Fibroblast of pulmonary artery (primary cell): ENCODE data around the gene ATP2A2.

ENCODE experiments used
- DNase-seq: peaks from one replicate; pipeline ENCODE4 v3.0.0-alpha.2; 2010; ENCODE audit warnings: low read depth
- H3K4me3 ChIP-seq: replicated peaks from 2 replicates; pipeline ENCODE4 v1.5.1; 2011; ENCODE audit warnings: low read depth, mild to moderate bottlenecking, control low read depth, low read length, moderate library complexity
- TF ChIP-seq, protein P1 (sequence below): IDR thresholded peaks from 2 replicates; pipeline ENCODE4 v1.5.1; 2011; ENCODE audit warnings: mild to moderate bottlenecking, control low read depth, low read length, inconsistent platforms; ENCODE audit errors: missing control alignments

ATP2A2 gene

DNA sequence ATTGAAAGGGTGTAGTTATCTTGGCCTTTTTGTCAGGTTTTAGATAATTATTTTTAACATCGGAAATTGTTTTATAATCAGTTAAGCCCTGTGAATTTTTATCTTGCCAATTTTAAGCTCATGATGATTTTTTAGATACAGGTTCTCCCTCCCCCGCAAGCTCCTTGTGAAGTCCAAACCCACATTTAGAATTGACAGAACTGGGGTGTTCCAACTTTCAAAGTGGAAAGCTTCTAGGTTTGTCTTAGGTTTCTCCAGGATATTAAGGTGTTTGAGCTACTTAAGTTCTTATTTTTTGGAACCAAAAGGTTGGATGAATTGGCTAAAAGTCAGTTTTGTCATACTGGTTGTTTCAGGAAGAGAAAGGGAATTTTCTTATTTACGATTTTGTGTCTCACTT, 49.1 kb downstream of the ATP2A2 start:
- TF ChIP-seq, protein P1, sequence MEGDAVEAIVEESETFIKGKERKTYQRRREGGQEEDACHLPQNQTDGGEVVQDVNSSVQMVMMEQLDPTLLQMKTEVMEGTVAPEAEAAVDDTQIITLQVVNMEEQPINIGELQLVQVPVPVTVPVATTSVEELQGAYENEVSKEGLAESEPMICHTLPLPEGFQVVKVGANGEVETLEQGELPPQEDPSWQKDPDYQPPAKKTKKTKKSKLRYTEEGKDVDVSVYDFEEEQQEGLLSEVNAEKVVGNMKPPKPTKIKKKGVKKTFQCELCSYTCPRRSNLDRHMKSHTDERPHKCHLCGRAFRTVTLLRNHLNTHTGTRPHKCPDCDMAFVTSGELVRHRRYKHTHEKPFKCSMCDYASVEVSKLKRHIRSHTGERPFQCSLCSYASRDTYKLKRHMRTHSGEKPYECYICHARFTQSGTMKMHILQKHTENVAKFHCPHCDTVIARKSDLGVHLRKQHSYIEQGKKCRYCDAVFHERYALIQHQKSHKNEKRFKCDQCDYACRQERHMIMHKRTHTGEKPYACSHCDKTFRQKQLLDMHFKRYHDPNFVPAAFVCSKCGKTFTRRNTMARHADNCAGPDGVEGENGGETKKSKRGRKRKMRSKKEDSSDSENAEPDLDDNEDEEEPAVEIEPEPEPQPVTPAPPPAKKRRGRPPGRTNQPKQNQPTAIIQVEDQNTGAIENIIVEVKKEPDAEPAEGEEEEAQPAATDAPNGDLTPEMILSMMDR: no peak
- H3K4me3 ChIP-seq: no peak overlapping the region
- no peak for DNase-seq

DNA sequence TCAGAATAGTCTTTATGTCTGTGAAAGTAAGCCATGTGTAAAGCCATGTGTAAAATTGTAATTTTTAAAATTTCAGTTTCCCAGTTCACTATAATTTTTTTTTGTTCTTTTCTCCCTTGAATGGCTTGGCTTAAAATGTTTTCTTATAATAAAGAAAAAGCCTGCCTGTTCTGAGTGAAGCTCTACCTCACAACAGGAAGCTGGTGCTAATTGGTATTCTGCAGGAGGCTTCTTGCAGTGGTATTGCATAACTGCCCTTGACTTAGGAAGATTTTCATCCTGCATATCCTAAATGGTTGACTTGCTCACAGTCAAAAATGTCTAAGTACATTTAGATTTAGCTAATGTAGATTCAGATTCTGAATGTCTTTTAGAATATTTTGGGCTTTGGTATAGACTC, 49.5 kb downstream of the ATP2A2 start:
- H3K4me3 ChIP-seq: no peak overlapping the region
- DNase-seq: peak; percentile 64

DNA sequence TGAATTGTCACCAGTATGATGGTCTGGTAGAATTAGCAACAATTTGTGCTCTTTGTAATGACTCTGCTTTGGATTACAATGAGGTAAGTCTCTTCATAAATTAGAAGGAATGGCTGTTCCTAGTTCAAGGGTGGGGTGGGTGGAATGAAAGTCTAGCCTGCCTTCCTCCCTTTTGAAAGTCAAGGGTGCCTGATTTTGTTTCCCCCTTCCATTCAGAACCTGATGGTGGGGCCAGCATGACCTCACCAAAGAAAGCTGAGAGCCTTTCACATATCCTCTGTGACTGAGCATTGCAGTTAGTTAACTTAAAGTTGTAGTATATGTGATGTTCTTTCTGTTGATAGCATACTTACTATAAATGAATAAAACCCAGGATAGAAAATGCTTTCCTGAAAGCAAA, 52.2 kb downstream of the ATP2A2 start:
- TF ChIP-seq, protein P1: no peak
- H3K4me3 ChIP-seq: no peak overlapping the region
- no peak for DNase-seq

More for the DNA sequence above, 49.5 kb downstream of the ATP2A2 start:
- TF ChIP-seq, protein P1: no peak

DNA sequence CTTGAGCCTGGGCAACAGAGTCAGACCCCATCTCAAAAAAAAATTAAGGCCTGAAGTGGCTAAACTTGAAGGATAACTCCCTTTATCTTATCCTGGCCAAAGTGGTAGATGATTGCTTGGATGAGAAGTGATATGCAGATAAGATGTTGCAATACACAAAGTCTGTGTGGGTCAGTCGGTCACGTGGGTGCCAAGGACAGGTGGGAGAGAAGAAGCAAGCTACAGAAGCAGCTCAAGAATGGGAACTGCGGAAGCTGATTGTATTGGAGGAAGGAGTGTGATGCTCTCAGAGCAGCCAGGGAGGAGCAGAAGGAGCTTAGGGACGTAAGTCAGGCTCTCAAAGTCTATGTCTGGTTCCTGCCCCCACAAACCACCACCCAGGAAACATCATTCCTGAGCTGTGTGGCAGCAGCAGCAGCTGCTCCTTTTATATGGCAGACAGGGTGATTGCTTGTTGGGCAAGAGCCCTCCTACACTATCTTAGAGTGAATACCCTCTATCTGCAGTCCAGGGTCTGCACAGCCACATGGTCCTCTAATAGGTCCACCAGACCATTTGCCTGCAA, 54.5 kb downstream of the ATP2A2 start:
- no peak for DNase-seq
- no peak overlapping the region for H3K4me3 ChIP-seq
- TF ChIP-seq, protein P1: no peak

DNA sequence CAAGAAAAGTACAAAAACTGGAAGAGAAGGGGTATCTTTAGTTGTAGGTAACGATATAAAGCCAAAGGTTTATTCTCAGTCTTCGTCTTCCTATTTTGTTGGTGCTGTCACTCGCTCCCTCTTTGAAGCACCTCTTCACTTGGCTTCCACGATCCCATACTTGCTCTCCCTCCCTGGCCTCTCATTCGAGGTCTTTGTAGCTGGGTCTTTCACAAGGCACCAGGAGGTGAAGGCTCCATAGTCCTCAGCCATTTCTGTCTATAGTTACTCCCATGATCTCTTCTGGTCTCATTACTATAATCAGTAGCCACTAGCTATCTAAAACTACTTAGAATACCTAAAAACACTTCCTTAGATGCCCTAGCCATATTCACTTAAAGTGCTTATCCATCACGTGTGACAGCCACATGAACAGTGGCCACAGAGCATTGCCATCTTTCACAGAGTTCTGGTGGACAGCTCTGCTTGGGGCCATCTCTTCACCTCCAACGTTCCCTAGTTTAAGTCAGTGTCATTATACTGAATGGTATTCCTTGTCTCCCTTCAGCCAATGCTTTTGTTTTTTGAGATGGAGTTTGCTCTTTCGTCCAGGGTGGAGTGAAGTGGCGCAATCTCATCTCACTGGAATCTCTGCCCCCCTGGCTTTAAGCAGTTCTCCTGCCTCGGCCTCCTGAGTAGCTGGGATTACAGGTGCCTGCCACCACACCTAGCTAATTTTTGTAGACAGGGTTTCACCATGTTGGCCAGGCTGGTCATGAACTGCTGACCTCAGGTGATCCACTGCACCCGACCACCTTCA, 57.1 kb downstream of the ATP2A2 start:
- no peak for DNase-seq
- no peak overlapping the region for H3K4me3 ChIP-seq
- TF ChIP-seq, protein P1: no peak

DNA sequence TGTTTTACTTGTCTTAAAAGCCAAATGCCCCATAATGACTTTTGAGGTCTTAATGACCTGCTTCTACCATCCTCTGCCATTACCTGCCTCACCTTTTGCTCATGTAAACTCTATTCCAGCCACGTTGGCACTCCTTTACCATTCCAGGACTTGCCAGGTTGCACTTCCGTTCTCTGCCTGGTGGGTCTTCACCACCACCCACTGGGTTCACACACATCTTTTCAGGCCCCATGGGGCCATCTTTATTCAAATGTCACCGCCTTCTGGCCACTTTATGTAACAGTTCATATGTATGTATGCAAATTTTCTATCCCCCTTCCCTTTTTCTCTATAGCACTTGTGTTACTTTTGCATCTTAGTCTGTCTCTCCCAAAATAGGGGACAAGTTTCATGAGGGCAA, 57.7 kb downstream of the ATP2A2 start:
- TF ChIP-seq, protein P1: peak; percentile 23
- DNase-seq: peak; percentile 29
- H3K4me3 ChIP-seq: no peak overlapping the region
